MCF 10A (cell line): ENCODE data around the gene OXER1. TPM values are rescaled to one million over a fixed set of nuclear protein-coding genes. Genes with fewer than 3 reads are reported as not detected.

ENCODE experiments used
- BruUV-seq: library from RNA; stranded (reverse); fragments of 400-500 nt; replicated peaks from 2 replicates; lab custom pipeline; 2021; lab: Mats Ljungman, UMichigan
- CTCF ChIA-PET: fragments of 300-600 bp; sonication (Branson Sonifier 250); formaldehyde crosslinking; extraction: SDS; loops from one replicate; lab custom pipeline; 2021; ENCODE audit warnings: antibody characterized with exemption, inconsistent platforms; lab: Yijun Ruan, JAX
- POLR2A ChIA-PET: fragments of 300-600, 350-650 bp; sonication (Branson Sonifier 250); formaldehyde crosslinking; extraction: SDS; loops from one replicate; lab custom pipeline; 2020; ENCODE audit warnings: antibody characterized with exemption, inconsistent platforms; lab: Yijun Ruan, JAX
- DNase-seq: peaks from one replicate; pipeline ENCODE4 v3.0.0-alpha.2; 2018; ENCODE audit not compliant: unreplicated experiment
- H3K27ac Mint-ChIP-seq: one replicate; pipeline ENCODE4 v1.8.0; 2022; ENCODE audit warnings: mild to moderate bottlenecking, low read depth, mixed read lengths; ENCODE audit not compliant: unreplicated experiment
- H3K27me3 Mint-ChIP-seq: one replicate; pipeline ENCODE4 v1.8.0; 2022; ENCODE audit warnings: mixed read lengths; ENCODE audit not compliant: insufficient read depth, unreplicated experiment
- H3K36me3 Mint-ChIP-seq: one replicate; pipeline ENCODE4 v1.8.0; 2022; ENCODE audit warnings: mild to moderate bottlenecking, moderate library complexity, mixed read lengths; ENCODE audit not compliant: insufficient read depth, unreplicated experiment
- H3K4me1 Mint-ChIP-seq: one replicate; pipeline ENCODE4 v1.8.0; 2022; ENCODE audit warnings: mixed read lengths; ENCODE audit not compliant: insufficient read depth, unreplicated experiment
- H3K4me3 Mint-ChIP-seq: one replicate; pipeline ENCODE4 v1.8.0; 2022; ENCODE audit warnings: mild to moderate bottlenecking, moderate library complexity, mixed read lengths; ENCODE audit not compliant: unreplicated experiment
- H3K9me3 Mint-ChIP-seq: one replicate; pipeline ENCODE4 v1.8.0; 2022; ENCODE audit warnings: mixed read lengths; ENCODE audit not compliant: unreplicated experiment
- intact Hi-C: fragments of 100-400 bp; cut with micrococcal nuclease; formaldehyde crosslinking; loops from 2 replicates; pipeline ENCODE4 v1.14.1; 2022
- total RNA-seq: library from RNA; stranded (reverse); gene quantifications from 2 replicates; pipeline ENCODE4 v1.2.3, GENCODE V29; 2022
- TF ChIP-seq, protein P1 (sequence below): fragments of 200-600 bp; IDR thresholded peaks from one replicate; pipeline ENCODE4 v1.8.0; 2022; ENCODE audit warnings: antibody characterized with exemption, mild to moderate bottlenecking; ENCODE audit not compliant: unreplicated experiment

Gene OXER1
- total RNA-seq, 1 experiment from 2014 or later = not detected

DNA sequence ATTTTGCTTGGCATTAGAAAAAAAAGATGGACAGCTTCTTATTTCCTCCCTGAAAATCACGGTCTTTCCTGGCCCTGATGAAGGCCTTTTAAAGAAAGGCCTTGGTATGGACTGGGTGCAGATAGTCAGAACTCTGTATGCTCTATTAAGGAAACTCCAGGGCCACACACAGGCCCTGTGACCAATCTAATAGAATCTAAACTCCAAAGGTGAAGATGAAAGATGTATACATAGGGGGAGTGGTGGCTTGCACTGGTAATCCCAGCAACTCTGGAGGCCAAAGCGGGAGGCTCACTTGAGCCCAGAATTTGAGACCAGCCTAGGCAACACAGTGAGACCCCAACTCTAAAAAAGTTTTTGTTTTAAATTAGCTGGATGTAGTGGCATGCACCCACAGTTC lies 37.3 kb downstream of the OXER1 start:
- no TSS peak for BruUV-seq
- no peaks in the 10 kb centered on the region for H3K36me3 Mint-ChIP-seq
- TF ChIP-seq, protein P1, sequence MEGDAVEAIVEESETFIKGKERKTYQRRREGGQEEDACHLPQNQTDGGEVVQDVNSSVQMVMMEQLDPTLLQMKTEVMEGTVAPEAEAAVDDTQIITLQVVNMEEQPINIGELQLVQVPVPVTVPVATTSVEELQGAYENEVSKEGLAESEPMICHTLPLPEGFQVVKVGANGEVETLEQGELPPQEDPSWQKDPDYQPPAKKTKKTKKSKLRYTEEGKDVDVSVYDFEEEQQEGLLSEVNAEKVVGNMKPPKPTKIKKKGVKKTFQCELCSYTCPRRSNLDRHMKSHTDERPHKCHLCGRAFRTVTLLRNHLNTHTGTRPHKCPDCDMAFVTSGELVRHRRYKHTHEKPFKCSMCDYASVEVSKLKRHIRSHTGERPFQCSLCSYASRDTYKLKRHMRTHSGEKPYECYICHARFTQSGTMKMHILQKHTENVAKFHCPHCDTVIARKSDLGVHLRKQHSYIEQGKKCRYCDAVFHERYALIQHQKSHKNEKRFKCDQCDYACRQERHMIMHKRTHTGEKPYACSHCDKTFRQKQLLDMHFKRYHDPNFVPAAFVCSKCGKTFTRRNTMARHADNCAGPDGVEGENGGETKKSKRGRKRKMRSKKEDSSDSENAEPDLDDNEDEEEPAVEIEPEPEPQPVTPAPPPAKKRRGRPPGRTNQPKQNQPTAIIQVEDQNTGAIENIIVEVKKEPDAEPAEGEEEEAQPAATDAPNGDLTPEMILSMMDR = no peak
- H3K4me1 Mint-ChIP-seq = peaks cover 7% of the 10 kb centered on the region
- H3K9me3 Mint-ChIP-seq = peaks cover 9% of the 10 kb centered on the region
- POLR2A ChIA-PET = no interaction called here
- H3K27ac Mint-ChIP-seq = no peak overlapping the region
- intact Hi-C loops = no loop called here
- DNase-seq = no peak
- H3K27me3 Mint-ChIP-seq = no peaks in the 10 kb centered on the region
- no peak overlapping the region for H3K4me3 Mint-ChIP-seq
- CTCF ChIA-PET = interaction anchor here (1.0 kb wide), 1 partner anchor 44 kb away, joined by 4 read pairs; no protein-coding TSS in a partner anchor

- TF ChIP-seq, protein P1 = no peak
- intact Hi-C loops = no loop called here
- ChIA-PET POLR2A (interaction anchor here (1.1 kb wide), 1 partner anchor 12 kb away, joined by 4 read pairs; no protein-coding TSS in a partner anchor), CTCF (interaction anchor here (0.5 to 0.6 kb wide), 2 partner anchors 22 to 294 kb away, joined by 3 to 4 read pairs; no protein-coding TSS in a partner anchor)
- BruUV-seq = no TSS peak
- Mint-ChIP-seq H3K27me3 (no peaks in the 10 kb centered on the region), H3K9me3 (peaks cover under 1% of the 10 kb centered on the region), H3K36me3 (no peaks in the 10 kb centered on the region), H3K27ac (no peak overlapping the region), H3K4me1 (peaks cover 7% of the 10 kb centered on the region), H3K4me3 (no peak overlapping the region)
- no peak for DNase-seq
Measured at GRCh38 chr2:42725657-42726056, 38.3 kb downstream of the OXER1 start.

DNA sequence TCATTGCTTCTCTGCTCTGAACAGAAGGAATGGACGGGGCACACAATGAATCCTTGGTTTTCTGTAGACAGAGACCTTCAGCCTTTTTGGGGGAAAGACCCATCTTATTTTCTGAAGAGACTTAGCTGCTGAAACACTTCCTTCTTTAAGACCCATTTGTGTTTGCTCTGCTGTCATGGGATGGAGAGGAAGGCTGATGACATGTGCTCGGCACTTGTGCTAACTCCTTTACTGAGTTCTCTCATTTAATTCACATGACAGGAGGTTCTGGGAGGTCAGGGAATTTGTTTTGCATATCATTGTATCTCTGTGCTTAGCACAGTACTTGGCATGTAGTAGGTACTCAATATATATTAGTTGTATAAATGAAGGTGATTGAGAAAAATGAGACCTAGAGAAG lies 39.0 kb downstream of the OXER1 start:
- no peak for DNase-seq
- intact Hi-C loops = no loop called here
- ChIA-PET POLR2A (interaction anchor here (1.1 kb wide), 1 partner anchor 13 kb away, joined by 4 read pairs; no protein-coding TSS in a partner anchor), CTCF (no interaction called here)
- Mint-ChIP-seq H3K27ac (no peak overlapping the region), H3K4me1 (peaks cover 7% of the 10 kb centered on the region), H3K27me3 (no peaks in the 10 kb centered on the region), H3K9me3 (no peaks in the 10 kb centered on the region), H3K36me3 (no peaks in the 10 kb centered on the region), H3K4me3 (no peak overlapping the region)
- no TSS peak for BruUV-seq
- TF ChIP-seq, protein P1 = no peak

DNA sequence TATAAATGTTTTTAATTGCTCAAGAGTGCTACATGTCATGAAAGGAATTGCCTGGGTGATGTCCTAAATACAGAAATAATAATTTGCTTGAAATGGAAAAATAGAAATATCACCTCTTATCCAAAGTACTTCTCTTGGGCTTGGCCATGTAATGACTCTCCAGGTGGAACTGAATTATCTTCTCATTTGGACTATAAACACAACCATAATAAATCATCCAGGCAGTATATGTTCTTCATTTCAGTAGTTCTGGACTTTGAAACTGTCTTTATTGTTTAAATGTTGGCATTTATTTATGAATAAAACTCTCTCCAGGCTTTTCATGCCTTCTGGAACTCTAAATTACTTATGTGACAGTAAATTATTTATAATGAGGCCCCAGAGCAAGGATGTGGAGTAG lies 40.5 kb downstream of the OXER1 start:
- BruUV-seq = no TSS peak
- ChIA-PET POLR2A (interaction anchor here (1.1 kb wide), 1 partner anchor 66 kb away, joined by 3 read pairs; no protein-coding TSS in a partner anchor), CTCF (no interaction called here)
- H3K27ac Mint-ChIP-seq = no peak overlapping the region
- peaks cover 7% of the 10 kb centered on the region for H3K4me1 Mint-ChIP-seq
- no peaks in the 10 kb centered on the region for H3K36me3 Mint-ChIP-seq
- TF ChIP-seq, protein P1 = no peak
- DNase-seq = no peak
- H3K4me3 Mint-ChIP-seq = no peak overlapping the region
- intact Hi-C loops = no loop called here
- H3K9me3 Mint-ChIP-seq = no peaks in the 10 kb centered on the region
- no peaks in the 10 kb centered on the region for H3K27me3 Mint-ChIP-seq
